GM12873 (cell line): Measurements from ENCODE around the gene TSPAN7.

Experiments used
- CTCF ChIP-seq: IDR thresholded peaks from 2 replicates; pipeline ENCODE4 v1.5.1; 2012; ENCODE audit warnings: low read depth, mild to moderate bottlenecking, moderate library complexity, low read length, control low read depth; ENCODE audit not compliant: insufficient read depth; ENCODE audit errors: missing control alignments

TSPAN7 gene

GRCh38 chrX:38628587-38628986 lies 67.2 kb downstream of the TSPAN7 start:
- no peak for TF ChIP-seq CTCF

- TF ChIP-seq CTCF, result no peak
Observed at GRCh38 chrX:38632516-38632915, 71.2 kb downstream of the TSPAN7 start.

- TF ChIP-seq CTCF, result no peak
Observed at GRCh38 chrX:38634665-38635064, 73.3 kb downstream of the TSPAN7 start.

- no peak for TF ChIP-seq CTCF
Observed at GRCh38 chrX:38636949-38637819, 75.8 kb downstream of the TSPAN7 start.

GRCh38 chrX:38638952-38639529 lies 77.7 kb downstream of the TSPAN7 start:
- no peak for TF ChIP-seq CTCF

- TF ChIP-seq CTCF, result no peak
Observed at GRCh38 chrX:38639730-38640129, 78.4 kb downstream of the TSPAN7 start.

GRCh38 chrX:38641197-38641596 lies 79.9 kb downstream of the TSPAN7 start:
- TF ChIP-seq CTCF, result no peak
